GM21723 (cell line): ENCODE measurements around the gene ZNF518B.
A peak's percentile ranks its signal among the peaks of the same experiment; 100 is the strongest.
"Not testable (repeated sequence)": the region's sequence is repeated elsewhere in the genome, so short reads cannot be mapped to it uniquely, and the experiment has no call there.

ENCODE experiments used
- ATAC-seq: cut with Tn5 transposase; IDR thresholded peaks from one replicate; pipeline ENCODE4 v1.9.1; 2021; ENCODE audit warnings: mild to moderate bottlenecking, moderate library complexity; ENCODE audit not compliant: unreplicated experiment

The ZNF518B gene

GRCh38 chr4:10456595-10457254 lies 501 bp downstream of the ZNF518B start:
- ATAC-seq = peak; percentile 70

GRCh38 chr4:10456260-10456594 lies 999 bp downstream of the ZNF518B start:
- no peak for ATAC-seq

GRCh38 chr4:10455133-10455532 lies 2.1 kb downstream of the ZNF518B start:
- no peak for ATAC-seq

- ATAC-seq = no peak
These were observed 2.5 kb downstream of the ZNF518B start for GRCh38 chr4:10454726-10455125.

DNA sequence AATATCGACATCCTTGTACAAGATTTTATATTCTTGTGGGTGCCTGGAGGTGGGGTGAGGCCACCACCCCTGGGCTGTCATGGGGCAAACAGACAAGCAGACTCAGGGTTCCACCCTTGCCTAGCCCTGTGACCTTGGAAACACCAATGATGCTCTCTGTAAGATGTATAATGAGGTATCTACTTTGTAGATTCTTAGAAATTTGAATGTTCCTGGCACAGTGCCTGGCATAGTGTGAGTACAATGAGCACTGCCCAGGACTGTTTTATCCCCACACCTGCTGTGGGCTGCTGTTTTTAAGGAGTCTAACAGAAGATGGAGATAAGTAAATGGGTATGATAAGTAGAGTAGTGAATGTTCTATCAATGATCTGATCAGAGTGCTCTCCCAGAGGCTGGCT lies 3.1 kb downstream of the ZNF518B start:
- ATAC-seq = no peak

DNA sequence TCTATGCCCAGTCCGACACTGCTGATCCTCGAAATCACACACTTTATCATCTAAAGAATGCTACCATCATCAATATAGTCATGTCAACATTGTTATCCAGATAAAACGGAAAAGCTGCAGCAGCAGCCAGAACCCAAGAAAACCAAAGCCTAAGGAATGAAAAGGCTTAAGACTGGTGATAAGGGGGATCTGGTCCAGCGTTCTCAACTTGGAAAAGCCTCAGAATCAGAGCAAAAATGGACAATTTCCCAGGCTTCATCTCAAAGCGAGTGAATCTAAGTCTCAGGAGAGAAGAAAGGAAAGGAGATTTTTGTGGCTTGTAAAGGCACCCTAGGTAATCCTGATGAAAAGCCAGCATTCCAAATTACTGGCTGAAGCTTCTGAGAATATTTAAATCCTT lies 8.2 kb downstream of the ZNF518B start:
- ATAC-seq = no peak

DNA sequence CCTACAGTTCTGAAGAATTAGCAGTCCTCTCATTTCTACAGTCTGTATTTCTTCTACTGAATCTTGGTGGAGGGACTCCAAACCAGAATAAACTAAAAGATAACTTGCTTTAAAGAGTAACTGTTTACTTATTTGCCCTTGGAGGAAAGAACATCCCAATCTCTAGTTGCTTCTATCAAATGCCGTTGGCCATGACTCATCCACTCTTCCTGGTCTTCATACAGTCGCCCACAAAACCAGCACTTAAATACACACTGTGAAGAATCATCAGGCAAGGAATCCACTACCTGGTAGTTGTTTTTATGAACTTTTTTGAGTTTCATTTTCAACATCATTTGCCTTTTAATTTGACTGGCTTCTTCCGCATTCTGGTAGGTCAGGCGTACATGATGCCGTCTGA lies 14.2 kb downstream of the ZNF518B start:
- ATAC-seq = no peak

DNA sequence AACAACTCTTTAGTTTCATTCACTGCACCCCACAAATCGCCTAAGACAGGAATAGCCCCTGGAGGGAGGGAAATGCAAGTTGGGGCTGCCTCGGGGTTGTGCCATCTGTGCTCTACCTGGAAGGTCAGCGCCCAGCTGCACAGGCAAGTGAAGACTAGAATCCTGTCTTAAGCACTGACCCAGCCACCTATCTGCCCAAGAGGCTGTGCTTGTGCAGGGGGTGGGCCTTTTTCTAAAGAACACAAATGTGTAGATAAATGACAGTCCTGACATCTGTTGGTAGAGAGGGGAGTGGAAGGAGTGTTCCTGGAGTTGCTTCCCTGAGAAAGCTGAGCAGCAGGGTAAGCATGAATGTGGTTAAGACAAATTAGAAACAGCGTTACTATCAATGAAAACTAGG lies 15.7 kb downstream of the ZNF518B start:
- ATAC-seq = no peak

DNA sequence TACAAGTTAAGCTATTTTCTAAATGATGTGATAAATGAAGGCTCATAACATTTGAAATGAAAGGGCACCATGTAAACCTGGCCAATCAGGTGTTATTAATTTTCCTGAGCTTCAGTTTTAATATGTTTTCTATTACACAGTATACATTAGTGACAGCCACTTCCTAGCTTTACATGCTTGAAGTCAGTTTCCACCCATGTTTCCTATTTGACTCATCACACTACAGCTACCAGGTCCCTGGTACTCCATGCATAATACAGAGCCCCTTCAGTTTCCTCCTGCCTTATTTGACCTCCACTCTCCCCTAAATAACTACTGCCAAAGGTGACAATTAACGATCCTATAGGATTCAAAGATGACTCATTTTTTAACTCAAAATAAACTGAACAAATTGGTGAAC lies 18.3 kb downstream of the ZNF518B start:
- peak; percentile 60 for ATAC-seq

GRCh38 chr4:10437735-10438134 lies 19.5 kb downstream of the ZNF518B start:
- no peak for ATAC-seq

- not testable (repeated sequence) for ATAC-seq
These were observed 29.5 kb downstream of the ZNF518B start for GRCh38 chr4:10427680-10428079.

GRCh38 chr4:10421344-10422055 lies 35.7 kb downstream of the ZNF518B start:
- ATAC-seq = no peak

DNA sequence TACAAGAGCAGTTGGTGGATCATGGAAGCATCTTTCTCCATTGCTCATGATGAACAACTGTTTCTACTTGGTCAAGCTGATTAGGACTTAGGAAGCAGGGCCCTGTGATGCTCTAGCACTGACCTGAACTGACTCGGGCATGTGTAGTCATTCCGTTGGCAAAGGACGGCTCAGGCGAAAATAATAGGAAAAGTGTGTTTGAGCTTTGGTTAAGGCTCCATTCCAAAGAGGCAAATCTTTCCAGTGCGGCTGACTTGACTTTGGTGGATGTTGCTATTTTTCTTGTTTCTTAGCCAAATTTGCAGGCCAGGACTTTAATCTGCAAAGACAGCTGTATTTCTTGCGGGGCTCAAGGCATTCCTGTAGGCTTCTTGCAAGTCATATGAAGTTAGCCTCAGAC lies 39.5 kb downstream of the ZNF518B start:
- ATAC-seq = no peak

DNA sequence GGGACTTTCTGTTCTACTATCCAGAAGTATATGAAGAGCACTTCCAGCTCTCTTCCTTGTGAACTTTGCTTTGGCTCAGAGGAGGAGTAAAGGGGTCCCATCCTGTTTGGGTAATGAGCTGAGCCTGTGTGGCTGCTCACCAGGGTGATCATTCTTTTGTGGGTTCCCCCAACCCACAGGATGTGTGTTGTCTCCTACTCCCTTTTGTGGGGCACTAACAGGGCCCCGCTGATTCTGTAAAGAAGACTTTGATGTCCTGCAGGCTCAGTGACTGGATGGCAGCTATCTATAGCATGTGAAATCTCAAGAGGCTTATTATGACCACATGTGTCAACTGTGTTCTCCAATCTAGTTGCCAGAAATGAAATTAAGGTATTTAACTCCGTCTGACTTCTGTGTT lies 40.8 kb downstream of the ZNF518B start:
- ATAC-seq = no peak

DNA sequence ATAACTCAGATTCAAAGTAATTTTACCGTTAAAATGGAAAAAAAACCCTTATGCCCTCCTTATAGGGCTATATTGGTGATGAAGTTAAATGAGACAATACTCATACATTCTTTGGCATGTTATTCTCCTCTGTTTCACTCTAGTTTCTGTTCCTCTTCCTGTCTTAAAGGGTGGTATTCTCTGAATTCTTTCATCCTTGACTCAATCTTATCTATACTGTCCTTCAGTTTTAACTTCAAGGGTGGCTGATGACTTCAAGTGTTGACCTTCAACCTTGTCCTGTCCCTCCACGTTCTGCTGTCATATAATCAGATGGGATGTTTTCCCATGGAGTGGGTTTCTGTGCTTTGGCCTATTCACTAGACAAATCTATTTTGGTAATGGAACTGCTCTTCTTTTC lies 44.0 kb downstream of the ZNF518B start:
- peak; percentile 91 for ATAC-seq

GRCh38 chr4:10405672-10406071 lies 51.6 kb downstream of the ZNF518B start:
- no peak for ATAC-seq

DNA sequence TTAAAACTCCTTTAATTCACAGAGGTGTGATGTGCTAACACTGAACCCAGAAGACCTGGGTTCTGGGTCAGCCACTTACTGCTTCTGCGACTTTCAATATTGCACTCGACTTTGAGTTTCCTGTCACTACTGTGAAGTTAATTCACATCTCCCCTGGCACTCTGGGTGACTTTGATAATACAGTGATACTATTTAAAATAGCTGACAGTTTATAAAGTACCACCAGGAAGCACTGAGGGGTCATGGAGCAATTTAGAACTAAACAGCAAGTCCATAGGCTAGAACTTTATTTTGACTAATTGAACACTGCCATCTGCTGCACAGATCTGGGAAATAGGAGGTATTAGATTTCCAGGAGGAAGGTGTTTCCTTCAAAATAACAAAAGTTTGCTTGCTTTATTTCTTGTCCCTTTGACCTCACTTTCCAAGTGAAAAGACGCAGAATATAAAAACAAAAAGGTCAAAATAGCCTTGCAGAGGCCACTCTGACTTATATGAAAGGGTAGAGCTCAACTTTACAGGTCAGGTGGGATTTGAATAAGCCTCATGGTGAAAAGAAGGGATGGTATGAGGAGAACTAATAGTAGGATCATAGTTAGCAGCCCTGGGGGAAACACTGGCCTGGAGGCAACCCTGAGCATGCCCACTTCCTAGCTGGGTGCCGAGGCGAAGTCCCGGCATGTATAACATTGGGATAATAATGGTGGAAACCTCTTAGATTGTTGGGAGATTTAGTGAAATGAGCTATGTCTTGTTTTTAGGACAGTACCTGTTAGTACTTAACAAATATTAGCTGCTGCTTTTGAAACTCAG lies 53.4 kb downstream of the ZNF518B start:
- ATAC-seq = no peak

DNA sequence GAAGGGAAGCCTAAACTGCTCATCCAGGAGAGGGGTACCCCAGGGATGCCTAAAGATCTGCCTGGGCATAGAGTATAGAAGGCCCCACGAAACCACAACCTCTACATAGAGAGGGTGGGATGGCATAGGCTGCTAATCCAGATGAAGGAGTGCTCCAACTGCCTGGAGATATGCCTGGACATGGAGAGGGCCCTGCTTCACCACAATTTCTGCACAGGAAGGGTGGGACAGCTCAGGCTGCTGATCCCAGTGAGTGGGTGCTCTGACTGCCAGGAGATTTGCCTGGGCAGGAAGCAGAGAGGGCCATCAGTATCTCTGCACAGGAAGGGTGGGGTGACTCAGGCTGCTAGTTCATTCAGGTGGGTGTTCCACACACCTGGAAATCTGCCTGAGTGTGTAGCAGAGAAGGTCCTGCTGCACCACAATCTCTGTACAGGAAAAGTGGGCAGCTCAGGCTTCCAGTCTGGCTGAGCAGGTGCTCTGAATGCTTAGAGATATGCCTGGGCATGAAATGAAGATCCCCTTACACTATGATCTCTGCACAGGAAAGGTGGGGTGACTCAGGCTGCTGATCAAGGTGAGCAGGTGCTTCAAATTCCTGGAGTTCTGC lies 61.1 kb downstream of the ZNF518B start:
- ATAC-seq = no peak
